GM21529 (cell line): ENCODE measurements around the gene INKA1.
A peak's percentile ranks its signal among the peaks of the same experiment; 100 is the strongest.

ENCODE experiments used
- ATAC-seq: cut with Tn5 transposase; IDR thresholded peaks from one replicate; pipeline ENCODE4 v1.9.1; 2021; ENCODE audit not compliant: unreplicated experiment

INKA1 gene

DNA sequence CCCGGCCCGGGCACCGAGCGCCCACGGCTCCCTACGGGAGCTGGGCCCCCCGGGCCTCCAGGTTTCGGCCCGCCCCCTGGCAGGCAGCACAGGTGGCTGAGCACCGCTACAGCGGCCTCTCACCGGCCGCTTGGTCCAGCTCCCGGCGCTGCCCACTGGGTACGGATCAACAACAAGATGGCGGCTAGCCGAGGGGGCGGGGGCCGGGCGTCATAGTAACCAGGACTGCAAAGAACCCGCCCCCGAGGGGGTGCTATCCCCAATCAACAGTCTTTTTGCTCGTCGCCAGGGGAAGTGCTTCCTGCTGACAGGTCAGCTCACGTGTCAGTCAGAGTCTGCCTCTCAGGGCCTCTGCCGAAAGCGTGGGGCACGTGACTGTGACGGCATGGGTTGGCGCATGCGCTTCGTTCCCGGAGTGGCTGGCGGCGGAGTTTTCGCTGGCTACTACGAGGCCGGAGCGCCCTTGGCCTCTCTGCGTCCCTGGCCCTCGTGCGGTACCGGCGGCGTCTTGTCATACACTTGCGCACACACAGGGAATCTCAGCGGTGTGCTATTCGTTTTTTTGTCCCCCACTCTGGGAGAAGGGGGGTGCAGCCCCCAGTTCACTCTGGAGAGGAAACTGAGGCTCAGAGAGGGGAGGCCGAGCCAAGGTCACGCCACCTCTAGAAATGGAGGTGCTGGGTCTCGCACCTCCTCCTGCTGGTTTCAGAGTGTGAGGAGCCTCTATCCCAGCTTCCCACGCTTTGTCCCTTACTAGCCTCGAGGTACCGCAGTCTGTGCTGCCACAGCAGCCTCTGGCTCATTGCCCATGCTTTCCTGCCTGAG, 16.5 kb upstream of the INKA1 start, which contains the start of gene IP6K1:
Gene IP6K1, minus strand, starts transcription at position 186 of the 825 bp plus-strand sequence. CDS start 38,502 bp downstream, outside the sequence.
- ATAC-seq, result peak; percentile 99

DNA sequence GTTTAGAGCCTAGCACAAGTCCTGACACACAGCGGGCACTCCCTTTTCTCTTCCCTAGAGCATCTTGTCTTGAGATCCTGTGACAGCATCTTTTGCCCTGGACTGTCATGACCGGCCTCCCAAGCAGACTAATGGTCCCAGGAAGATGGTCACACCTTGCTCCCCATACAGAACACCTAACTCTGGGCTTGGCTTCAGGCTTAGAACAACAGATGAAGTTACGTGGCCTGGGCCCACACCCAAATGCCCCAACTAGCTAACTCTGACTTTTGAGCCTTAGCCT, 15.9 kb upstream of the INKA1 start:
- no peak for ATAC-seq

DNA sequence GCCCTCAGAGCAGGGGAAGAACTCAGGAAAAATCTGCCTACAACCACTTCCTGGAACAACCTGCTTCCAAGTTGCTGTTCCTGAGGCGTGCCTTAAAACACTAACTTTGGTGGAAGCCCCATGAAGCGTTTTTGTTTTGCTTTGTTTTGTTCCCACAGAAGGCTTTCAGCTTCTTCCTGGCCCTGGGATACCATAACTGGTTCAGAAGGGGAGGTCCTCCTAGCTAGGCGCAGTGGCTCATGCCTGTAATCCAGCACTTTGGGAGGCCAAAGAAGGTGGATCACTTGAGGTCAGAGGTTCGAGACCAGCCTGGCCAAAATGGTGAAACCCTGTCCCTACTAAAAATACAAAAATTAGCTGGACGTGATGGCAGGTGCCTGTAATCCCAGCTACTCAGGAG, 15.5 kb upstream of the INKA1 start:
- no peak for ATAC-seq

DNA sequence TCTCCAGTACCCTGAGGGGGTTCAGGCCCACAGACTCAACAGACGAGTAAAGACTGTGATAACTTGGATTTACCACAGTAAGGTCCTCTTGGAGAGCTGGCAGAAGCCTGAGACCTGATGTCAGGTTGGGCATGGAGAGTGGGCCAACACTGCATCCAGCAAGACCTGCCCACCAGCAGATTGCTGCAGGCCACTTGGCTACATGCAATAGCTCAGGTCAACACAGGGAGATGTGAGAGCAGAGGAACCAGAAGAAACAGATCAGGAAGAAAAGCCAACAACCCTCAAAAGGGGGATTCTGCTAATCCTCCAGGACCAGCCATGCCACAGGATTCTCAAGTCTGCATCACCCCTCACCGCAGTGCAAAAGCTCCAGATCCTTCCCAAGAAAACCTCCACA, 15.0 kb upstream of the INKA1 start:
- ATAC-seq, result no peak

DNA sequence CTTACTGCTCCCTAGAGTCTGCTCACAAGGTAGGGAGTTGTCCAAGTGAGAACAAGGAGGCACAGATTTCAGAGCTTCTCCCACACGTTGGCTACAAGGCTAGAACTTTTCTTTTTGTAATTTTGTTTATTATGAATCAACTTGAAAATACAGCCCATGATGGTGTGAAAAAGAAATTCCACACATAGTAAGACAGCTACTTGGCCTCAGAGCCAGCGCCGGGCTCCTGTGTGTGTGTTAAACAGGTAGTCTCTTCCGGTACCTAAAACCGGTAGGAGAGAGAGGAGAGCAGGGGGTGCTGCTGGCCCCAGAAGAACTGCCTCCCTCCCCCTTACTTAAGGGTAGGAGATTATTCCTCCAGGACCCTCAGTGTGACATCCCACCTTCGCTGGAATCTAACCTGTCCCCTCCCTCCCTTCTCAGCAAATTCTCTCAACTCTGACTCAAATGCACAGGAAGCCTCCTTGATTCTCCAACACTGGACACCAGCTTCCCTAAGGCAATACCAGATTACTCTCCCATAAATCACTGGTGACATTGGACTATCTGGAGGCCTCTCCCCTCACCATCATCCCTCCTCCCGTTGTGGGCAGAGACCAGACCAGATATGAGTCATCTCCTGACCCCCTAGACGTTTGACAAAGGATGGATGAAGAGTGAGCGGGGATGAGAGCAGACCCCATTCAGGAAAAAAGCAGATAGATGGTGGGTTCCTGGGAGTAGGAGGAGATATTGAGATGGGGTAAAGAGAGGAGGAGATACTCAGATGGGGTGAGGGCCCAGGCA, 12.2 kb upstream of the INKA1 start:
- ATAC-seq, result no peak

DNA sequence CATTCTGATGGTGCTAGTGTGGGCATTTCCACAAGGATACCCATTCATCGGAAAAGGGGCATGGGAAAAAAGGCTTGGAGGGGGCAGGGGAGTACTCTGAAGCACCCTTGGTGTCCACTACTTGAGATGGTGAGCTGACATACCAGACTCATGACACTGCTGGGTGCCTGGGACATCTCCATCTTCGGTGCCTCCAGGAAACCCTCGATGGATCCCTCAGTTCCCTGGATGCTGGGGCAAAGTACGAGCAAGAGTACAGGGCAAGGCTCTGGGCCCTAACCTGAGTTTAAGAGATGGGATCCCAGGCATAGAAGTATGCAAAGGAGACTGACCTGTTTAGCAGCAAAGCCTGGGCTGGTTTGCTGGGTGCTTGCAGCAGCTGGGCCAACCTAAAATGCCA, 11.5 kb upstream of the INKA1 start:
- ATAC-seq, result no peak

DNA sequence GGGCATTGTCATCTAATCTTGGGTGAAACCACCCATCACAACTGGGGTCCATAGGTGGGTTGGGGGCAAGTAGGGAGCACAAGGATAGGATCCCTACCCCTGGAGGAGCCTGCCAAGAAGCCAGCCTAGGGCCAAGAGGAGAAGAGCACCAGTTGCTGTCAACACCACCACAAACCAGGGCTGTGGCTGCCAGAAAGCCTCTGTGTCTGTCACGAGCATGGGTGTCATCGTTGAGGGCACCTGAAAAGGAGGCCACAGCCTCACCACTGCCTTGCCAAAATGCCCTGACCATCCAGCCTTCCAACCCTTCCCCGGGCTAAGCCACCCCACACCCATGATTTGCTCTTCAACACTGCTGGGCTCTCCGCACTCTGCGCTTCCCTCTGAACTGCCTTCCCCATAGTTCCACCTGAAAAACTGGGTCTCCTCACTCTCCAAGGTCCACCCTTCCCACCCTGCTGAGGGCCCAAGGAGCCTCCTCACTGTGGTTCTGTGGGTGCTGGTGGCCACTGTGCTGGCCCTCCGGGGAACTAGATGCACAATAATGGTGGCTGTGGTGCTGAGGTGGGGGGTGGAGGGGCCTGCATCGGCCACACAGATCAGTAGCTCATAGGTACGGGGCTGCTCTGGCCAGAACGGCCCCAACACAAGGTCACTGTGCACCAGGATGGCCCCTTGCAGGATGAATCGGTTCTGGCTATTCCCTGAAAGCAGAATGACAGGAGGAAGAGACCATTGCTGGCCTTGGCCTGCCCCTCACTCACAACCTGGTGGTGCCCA, 10.5 kb upstream of the INKA1 start:
- ATAC-seq, result no peak

DNA sequence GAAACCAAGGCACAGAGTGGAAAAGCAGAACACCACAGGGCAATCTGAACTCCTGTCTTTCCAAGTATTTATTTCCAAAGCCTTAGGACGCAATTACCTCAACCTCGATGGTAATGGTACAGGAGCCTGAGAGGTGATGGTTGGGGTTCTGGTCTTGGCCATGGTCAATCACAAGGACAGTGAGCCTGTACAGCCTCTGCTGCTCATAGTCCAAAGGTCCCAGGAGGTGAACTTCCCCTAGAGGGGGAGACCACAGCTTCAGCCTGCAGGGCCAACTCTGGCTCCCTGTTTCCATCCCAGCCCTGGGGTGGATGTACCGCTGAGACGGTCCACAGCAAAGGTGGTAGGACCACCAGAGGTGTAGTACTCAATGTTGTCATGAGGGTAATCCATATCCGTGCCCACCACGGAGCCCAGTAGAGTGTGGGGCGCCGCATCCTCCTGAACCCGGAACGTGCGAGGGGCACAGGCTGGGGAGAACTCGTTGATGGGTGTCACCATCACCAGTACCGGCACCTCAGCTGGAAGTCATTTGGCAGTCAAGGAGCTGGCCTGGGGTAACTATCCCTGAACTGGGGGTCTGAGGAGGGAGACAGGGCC, 9.5 kb upstream of the INKA1 start:
- no peak for ATAC-seq

DNA sequence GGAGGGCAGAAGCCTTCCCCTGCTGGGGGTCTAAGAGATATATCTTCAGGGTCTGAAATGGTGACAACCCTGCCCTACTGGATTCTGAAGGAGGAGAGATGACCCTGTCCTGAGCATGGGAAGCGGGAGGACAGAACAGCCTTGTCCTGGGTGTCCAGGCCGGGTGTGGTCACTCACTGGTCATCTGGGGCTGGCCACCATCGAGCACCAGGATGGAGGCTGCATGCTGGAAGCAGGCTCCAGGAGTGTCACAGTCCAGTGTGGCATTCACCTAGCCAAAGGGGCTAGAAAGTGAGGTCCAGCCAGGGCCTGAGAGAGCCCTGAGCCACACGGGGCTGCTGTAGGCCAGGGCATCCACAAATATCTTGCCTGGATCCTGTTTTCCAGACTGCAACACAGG, 8.6 kb upstream of the INKA1 start:
- ATAC-seq, result no peak

DNA sequence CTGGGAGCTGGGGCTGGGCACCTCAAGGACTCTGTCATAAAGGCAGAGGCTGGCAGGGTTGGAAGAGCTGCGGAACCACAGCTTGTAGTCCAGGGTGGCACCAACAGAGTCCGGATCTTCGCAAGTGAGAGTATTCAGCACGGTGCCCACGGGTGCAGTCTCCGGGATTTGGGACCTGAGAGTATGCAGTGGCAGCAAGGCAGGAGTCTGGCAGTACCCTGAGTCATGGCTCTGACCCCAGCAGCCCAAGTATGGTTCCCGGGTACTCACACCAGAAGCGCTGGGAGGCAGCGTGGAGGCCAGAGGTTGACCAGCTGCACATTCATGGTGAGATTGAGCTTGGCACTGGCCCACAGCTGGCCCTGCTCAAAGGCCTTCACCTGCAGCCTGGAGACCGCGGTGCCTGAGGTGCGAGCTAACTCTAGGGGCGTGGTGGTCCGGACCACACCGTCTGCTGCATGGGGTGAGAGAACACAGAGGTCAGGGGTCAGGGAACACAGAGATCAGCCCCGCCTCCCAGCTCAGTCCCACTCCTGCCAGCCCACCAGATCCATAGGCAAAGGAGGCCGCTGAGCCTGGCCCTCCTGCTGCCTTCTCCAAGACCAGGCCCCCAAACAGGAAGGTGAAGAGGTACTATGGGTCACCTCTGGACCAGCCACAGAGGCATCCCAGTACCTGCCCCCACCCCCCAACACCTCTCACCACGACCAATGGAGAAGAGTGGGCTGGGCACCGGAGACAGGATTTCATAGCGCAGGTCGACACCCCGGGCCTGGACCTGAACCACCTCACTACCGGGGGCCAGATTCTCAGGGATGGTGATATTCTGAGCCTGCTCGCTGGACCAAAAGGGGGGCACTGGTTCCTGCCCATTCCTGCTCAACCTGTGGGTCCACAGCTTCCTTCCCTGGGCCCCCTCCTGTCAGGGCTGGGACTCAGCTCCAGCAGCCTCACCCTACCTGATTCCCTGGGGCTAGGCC, 7.8 kb upstream of the INKA1 start:
- no peak for ATAC-seq

DNA sequence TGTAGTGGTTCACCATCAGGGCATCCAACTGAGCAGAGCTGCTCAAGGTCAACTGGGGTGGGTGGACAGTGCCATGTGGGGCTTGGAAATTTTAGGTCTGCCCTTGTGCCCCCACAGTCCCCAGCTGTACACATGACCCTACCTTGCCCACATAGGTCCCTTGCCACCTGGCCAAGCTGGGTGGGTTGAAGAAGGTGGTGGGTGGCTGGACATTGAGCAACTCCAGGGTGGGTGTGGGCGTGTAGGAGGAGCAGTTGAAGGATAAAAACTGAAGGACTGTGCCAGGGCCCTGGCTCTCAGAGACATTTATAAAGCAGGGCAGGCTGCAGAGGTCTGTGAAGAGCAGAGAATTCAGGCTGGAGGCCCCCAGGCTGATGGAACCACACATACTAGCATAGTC, 4.0 kb upstream of the INKA1 start:
- ATAC-seq, result no peak

DNA sequence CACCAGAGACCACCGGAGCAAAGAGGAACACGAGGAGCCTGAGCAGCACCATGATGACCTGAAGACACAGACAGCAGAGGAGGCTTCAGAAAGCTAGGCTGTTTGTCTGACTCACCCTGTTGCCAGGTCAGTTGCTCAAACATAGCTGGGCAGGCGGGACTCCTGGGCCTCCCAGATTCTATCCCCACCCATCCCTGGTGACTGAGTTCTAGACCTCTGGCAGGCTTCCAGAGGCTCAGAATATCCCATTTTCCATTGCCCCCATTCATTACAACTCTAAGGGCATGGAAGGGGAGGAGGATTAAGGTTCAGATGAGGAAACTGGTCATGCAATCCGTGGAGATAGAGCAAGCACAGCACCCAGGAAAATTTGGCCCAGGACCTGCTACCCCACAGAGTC, 3.3 kb upstream of the INKA1 start, which contains the start of gene CDHR4:
Gene CDHR4, minus strand, starts transcription at position 113 of the 400 bp plus-strand sequence. Its CDS starts 61 bp downstream, at position 52.
- ATAC-seq, result no peak

DNA sequence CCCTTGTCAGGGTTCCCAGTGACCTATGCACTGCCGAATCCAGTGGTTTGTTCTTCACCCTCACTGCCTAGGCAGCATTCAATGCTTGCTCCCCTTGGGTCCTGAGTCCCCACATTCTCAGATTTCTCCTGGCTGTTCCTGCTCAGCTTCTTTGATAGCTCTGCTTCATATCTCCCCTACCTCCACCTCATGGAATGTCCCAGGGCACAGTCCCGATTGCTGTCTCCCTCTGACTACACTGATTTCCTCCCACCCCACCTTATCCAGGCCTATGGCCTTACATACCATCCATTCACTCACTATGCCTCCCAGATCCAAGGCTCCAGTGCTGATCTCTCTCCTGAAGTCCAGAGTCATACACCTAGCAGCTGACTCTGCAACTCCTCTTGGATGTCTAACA, 1.9 kb upstream of the INKA1 start:
- ATAC-seq, result no peak

DNA sequence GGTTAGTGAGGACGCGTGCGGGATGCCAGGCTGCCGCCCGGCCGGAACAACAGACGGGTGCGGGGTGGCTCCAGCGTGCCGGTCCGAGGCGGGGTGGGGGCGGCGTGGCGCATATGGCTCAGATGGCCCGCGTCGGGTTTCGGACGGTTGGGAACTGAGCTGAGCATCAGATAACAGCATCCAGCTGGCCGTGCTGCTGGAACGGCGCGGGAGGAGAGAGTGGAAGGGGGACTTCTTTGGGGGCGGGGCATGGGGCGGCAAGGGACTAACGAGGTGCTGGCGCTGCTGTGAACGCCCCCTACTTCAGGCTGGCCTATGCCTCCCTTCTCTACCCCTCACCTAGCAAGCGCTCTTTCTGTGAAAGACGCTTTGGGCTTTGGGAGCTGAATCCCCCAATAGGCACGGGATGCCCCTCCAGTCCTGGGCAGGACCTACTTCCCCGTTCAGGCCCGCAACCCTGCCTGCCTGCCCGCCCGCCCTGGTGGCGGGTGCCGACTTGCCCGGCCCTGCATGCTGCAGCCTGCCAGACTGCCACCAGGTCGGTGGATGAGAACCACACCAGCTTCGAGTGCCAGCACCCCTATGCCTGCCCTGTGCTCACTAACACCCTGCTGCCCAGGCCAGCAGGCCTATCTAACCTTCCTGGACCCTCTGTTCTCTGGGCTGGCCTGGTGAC, 542 bp downstream of the INKA1 start:
- peak; percentile 14 for ATAC-seq

DNA sequence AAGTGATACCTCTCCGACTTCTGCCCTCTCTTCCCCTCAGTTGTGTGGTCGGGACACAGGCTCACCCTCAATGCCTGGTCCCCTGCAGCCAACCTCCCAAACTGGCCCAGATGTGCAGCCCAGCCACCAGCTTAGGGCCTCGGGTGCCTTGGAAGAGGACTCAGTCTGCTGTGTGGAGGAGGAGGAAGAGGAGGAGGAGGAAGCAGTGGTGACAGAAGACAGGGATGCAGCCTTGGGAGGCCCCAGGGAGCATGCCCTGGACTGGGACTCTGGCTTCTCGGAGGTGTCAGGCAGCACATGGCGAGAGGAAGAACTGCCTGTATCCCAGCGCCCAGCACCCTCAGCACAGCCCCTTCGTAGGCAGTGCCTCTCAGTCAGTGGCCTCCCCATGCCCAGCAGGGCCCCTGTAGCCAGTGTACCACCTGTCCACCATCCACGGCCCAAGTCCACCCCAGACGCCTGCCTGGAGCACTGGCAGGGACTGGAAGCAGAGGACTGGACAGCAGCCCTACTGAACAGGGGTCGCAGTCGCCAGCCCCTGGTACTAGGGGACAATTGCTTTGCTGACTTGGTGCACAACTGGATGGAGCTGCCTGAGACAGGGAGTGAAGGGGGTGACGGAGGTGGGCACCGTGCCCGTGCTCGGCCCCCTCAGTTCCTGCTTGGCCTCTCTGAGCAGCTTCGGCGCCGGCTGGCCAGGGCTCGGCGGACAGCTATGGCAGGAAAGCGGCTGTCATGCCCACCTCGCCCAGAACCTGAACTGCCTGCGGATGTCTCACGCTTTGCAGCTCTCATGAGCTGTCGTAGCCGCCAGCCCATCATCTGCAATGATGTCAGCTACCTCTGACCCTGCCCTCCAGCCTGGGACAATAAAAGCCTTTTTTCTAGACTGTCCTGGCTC, 1.3 kb downstream of the INKA1 start:
- ATAC-seq, result no peak

DNA sequence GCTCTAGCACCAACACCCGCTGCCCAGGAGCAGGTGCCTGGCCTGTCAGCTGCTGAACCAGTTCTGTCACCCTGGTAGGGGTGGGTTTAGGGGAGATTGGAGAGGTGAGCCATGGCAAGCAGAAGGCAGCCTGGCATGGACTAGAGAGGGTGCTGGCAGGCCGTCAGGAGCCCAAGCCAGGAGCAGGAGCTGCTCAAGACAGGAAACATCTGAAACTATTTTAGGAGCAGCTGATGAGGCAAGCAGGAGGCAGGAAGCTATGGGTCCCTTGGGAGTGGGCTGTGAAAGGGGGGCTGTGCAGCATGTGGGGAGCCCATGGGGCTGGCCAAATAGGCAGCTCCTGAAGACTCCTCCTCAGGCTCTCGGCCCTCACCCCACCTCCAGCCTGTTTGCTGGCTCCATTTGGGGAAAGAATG, 2.3 kb downstream of the INKA1 start:
- no peak for ATAC-seq

DNA sequence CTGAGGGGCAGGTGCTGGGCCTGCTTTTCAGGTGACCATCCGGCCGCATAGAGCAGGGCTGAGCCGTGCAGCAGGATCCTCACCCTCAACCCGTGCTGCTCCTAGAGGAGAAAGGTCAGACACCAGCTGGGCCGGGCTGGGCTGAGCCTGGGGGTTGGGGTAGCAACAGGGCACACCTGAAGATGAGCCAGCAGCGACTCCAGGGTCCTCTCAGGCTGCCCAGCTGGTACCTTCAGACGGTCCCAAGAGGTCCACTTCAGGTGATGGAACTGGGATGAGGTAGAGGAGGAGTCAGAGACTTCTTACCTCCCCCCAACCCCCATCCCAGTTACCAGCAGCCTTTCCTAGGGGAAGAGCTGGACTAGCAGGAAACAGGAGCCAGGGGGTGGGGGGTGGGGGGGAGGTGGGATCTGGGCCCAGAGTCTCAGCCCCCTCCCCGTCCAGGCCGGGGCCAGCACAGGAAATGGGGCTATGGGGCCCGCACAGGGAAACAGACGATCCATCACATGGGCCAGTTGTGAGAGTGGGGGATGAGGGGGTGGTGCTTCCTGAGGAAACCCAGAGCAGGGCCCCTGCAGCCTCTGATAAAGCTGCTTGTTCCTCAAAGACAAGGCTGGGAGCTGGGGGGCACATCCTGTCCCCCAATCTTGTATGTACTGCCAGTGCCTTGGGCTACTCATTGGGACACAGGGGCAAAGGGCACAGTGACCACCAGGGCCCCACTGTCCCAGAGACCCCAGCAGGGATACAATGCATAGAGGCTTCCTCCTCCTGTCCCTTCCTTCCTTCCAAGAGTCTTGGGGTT, 3.0 kb downstream of the INKA1 start:
- no peak for ATAC-seq

DNA sequence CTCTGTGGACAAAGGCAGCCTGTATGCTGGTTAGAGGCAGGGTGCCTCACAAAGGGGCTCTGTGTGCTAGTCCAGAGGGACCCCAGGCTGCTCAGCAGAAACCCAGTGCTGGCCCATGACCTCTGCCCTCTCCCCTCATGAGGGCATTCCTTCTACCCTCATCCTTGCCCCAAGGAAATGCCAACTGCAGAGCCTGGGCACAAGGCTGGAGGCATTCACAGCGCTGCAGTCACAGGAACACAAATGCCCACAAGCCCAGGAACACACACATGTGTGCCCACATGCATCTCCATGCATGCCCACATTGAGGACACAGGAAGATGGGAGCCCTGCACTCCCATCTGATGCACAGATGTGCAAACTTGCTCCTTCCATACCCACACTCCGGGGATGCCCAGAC, 3.8 kb downstream of the INKA1 start:
- ATAC-seq, result no peak
